Stimulated activated CD8-positive, alpha-beta memory T cell treated with anti-CD3 and anti-CD28 coated beads, Interleukin-2, amount 100 ng/mL, for 48 hours (primary cell): Measurements from ENCODE around the gene SLC12A3.
"Not testable (repeated sequence)": the region's sequence is repeated elsewhere in the genome, so short reads cannot be mapped to it uniquely, and the experiment has no call there.

ENCODE experiments used
- DNase-seq, 2 donors: peaks; one replicate each; pipeline ENCODE4 v3.0.0-alpha.2; 2020; ENCODE audit warnings: low read depth in 2 of 2

Gene SLC12A3

DNA sequence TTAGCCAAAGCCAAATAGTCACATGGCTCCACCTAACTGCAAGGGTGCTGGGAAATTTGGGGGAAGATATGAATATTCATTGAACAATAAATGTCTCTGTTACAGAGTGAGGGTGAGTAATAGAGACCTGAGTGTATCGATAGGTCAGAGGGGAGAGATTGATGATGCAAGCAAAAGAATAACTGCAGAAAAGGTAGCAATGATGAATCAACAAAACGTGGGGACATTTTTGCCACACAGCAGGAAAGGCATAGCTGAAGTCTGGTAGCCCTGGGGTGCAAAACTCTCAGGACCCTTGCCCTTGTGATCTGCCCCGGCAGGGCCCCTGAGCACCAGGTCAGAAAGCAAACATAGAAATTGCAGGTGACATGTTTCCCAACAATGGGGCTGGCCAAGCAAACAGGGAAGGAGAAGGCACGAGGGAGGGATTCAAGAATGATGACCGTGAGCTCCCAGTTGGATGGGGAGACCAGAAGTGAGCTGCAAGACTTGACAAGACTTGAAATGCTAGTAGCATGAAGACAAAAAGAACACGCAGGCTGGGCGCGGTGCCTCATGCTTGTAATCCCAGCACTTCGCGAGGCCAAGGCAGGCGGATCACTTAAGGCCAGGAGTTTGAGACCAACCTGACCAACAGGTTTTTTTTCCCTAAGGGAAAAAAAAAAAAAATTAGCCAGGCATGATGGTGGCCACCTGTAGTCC lies 54.2 kb downstream of the SLC12A3 start:
- no peak for DNase-seq

DNA sequence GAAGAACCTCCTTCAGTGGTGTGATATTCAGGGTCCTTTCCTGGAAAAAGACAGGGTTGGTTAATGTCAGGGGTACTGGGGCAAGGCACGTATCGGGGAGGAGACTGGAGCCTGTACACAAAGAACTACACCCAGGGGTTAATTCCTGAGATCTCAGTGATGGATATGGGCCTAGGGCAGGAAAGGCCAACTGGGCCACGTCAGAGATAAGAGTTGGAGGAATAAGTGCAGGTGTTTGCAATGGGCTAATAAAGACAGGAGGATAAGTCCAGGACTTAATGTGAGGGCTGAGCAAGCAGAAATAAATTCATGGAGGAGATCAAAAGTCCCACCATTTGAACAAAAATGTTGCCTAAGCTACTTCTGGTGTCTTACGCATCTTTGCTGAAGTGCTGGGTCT lies 56.6 kb downstream of the SLC12A3 start:
- DNase-seq: no peak

DNA sequence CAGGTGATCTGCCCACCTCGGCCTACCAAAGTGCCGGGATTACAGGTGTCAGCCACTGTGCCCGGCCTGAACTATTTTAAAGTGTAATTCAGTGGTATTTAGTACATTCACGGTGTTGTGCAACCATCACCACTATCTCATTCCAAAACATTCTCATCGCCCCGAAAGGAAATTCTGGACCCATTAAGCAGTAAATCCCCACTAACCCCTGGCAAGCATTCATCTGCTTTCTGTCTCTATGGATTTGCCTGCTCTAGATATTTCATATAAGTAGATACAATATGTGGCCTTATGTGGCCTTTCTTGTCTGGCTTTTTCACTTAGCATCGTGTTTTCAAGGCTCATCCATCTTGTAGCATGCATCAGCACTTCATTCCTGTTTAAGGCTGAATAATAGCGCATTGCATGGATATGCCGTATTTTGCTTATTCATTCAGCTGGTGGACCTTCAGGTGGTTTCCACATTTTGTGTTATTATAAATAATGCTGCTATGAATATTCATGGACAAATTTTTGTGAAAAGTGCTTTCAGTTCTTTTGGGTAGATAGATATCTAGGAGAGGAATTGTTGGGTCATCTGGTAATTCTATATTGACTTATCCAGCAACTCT lies 58.6 kb downstream of the SLC12A3 start:
- no peak for DNase-seq

DNA sequence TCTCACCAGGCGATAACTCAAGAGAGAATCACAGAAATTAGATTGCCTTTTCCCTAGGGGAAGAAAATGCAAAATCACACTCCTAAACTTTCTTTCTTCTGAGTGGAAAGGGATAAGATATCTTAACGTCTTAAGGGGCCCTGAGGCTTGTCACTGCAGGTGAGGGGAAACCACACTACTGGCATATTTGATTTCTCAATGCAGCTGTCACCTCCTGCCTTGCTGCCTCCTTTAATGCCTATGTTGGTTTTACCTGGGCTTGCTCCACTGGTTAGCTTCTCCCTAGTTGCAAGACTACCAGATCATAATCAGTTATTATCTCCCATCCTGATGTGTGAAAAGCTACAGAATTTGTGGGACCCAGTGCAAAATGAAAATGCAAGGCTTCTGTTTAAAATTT lies 62.5 kb downstream of the SLC12A3 start:
- no peak for DNase-seq

DNA sequence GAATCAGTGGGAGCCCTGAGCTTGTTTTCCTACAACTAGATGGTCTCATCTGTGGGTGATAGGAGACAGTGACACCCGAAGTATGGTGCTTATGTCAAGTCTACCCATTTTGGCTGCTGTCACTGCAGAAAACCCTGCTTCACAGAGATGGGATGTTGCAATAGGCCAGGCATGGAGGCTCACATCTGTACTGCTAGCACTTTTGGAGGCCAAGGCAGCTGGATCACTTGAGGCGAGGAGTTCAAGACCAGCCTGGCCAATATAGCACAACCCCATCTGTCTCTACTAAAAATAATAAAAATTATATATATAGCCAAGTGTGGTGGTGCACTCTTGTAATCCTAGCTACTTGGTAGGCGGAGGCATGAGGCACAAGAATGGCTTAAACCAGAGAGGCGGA lies 64.6 kb downstream of the SLC12A3 start:
- no peak for DNase-seq

DNA sequence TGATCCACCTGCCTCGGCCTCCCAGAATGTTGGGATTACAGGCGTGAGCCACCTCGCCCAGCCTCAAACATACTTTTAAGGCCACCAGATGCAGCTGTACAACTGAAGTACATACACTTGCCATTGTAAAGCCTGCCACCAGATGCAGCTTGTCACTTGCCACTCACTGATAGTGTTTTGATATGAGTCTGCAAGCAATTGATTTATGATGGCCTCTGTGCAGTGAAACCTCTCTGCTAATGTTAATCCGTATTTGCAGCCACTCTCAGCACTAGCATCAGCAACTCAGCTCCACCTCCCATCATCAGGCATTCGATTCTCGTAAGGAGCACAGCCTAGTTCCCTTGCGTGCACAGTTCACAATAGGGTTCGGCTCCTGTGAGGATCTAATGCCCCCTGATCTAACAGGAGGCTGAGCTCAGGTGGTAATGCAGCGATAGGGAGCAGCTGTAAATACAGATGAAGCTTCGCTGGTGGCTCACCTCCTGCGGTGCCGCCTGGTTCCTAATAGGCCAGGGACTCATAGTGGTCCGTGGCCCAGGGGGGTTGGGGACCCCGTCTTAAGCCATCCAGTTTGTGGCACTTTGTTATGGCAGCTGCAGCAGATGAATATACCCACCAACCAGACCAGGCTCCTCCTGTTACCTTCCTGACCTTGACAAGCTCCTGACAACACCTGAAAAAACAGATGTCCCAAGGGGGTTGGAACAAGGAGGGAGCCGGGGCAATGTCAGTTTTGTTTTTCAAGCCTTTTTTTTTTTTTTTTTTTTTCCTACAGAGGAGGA lies 65.7 kb downstream of the SLC12A3 start:
- DNase-seq: no peak

DNA sequence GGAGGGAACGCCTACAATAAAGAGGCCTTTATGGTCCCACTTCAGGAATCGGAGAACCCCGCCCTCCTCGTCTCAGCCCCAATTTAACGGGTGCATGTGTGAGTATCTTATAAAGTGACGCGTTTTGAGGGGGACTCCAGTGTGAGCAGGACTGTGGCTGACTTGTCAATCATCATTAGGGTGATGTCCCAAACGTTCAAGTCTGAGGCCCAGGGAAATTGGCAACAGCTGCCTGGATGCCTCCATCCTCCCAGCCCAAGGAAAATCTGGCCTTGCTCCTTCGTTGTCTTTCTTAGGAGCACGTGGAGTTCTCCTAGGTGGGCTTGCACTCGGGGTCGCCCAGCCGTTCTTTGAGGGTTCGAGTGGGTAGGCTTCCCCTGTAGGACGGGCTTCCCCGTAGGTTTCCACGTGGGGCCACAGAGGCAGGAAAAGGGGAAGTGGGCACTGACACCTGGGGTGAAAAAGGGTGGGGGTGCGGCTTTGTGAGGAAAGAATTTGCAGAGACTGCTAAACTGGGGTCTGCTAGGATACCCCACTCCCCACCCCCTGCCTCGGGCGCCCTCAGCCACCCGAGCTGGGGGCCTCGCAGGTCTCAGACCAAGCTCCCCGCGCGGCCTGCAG lies 66.4 kb downstream of the SLC12A3 start:
- peak in 1 of 2 donors; percentile 33 for DNase-seq

DNA sequence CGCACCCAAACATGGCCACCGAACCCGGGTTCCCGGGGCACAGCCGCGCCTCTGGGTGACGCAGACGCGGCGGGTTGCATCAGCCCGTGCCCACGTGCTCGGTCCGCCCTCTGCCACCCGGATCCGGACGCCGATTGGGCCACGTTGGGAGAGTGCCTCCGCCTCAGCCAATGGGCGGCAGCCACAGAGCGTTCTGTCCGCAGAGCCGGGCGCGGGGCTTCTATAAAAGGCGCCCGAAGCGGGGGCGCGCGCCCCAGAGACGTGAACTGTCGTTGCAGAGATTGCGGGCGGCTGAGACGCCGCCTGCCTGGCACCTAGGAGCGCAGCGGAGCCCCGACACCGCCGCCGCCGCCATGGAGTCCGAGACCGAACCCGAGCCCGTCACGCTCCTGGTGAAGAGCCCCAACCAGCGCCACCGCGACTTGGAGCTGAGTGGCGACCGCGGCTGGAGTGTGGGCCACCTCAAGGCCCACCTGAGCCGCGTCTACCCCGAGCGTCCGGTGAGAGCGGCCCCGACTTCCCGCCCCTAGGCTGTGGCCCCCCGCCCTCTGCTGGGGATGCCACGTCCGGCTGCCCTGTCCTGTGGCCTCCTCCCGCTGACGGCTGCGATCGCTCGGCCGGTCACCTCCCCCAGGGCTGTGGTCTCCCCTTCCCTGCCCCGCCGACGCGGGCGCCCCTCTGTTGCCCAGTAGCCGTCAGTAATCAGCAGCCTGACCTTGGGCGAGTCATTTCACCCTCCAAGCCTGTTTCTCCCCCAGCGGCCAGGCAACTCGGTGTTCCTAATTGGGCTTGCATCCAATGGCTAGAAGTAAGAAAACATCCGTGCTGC lies 67.1 kb downstream of the SLC12A3 start, which contains the start of gene HERPUD1:
HERPUD1 (plus strand) TSS at position 251 of the 829 bp plus-strand sequence; CDS start at position 354, 103 bp downstream.
- DNase-seq: peak; percentile 98

DNA sequence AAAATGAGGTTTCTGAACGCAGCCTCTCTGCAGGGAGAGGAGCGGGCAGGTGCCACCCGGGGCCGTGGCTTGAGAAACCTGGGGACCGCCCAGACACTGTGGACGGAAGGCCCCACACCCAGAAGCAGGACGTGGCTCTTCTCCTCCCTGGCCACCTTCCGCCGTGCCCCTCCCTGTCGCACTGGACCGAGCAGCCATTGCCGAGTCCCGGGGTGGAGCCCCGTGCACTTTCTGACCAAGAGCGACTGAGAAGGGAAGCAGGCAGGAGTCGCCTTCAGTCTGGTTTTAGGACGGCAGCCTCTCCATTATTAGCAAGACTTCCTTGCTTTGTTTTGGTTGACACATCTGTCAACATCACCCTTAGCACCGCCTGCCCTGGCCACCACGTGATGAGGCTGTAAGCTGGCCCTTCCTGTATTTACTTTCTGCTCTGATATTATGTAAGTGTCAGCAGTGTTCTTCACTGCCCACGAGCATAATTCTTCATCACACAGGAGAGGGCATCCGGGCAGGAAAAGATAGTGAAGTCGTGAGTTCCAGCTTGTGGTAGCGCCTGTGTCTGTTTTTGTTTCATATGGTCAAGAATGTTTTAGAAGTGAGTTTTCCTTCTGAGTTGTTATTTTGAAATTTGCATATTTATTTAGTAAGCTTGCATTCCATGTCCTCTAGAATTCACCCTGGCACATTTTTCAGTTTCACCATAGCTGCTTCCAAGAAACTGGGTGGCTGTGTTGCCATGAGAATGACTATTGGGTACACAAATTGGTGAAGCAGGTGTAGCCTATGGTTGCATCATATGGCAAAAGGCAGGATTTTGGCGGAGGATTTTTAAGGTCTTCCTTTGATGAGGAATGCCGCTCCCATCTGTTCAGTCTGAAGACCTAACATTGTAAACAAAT lies 68.0 kb downstream of the SLC12A3 start:
- peak in 1 of 2 donors; percentile 30 for DNase-seq

DNA sequence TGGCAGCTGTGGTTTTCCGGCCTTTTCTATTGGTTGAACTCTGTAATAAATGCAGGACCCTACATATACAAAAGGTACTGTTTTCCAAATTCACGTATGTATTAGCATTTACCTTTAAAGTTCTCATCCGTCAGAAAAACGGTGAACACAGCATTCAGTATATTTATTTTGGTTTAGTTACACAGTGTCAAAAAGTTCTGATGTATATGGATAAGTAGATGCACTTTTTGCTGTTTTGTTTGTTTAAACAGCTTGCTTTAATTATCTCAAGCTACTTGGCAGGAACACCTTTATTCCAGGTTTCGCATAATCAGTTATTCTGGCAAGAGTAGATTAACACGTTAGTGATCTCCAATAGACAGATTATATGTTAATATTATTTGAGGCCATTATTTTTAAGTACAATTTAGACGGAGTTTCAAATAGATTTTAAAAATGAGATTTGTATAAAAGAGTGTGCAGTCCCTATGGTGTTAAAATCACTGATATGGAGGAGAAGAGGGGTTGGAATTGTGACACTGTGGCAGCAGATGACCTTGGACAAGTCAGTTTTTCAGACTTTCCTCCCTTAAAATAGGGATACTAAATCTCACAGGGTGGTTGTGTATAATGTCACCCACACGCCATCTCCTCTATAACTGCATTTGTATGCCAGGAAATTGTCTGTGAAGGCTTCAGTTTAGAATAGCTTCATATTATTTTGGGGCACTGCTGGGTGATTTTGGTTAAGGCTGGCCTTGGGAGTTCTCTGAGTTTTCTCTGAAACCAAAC lies 69.0 kb downstream of the SLC12A3 start:
- no peak for DNase-seq

DNA sequence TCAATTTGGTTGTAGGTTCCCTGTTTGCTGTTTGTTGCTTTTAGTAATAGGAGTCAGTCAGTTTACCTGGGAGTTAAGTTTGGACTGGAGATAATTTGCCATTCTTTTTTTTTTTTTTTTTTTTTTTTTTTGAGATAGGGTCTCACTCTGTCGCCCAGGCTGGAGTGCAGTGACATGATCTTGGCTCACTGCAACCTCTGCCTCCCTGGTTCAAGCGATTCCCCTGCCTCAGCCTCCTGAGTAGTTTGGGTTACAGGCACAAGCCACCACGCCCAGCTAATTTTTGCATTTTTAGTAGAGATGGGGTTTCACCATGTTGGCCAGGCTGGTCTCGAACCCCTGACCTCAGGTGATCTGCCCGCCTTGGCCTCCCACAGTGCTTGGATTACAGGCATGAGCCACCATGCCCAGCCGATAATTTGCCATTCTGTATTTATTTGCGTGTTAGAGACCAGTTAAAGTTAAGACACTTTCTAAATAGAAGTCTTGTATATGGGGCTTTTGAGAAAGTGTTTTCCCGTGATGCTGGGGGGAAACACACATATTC lies 69.7 kb downstream of the SLC12A3 start:
- DNase-seq: not testable (repeated sequence)

DNA sequence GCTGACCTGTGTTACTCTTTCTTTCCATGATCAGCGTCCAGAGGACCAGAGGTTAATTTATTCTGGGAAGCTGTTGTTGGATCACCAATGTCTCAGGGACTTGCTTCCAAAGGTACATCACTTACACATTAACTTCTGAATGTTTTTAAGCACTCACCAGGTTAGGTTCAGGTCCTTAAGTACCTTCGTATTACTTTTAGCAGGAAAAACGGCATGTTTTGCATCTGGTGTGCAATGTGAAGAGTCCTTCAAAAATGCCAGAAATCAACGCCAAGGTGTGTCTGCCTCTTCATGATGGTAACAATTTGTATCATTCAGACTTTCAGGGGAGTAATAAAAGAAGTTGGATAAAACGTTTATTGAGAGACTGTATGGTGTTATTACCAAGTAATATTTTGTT lies 70.2 kb downstream of the SLC12A3 start:
- no peak for DNase-seq

DNA sequence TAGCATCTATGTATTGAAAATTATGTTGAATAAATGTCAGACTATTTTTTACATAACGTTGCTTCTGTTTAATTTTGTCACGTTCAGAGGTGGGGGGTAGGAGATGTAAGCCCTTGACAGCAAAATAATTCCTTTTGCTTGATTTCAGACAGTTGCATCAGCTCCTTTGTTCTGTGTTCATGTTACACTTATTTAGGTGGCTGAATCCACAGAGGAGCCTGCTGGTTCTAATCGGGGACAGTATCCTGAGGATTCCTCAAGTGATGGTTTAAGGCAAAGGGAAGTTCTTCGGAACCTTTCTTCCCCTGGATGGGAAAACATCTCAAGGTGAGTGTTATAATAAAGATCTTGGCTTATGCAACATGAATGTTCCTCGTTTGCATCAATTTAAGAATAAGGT lies 71.5 kb downstream of the SLC12A3 start:
- no peak for DNase-seq

DNA sequence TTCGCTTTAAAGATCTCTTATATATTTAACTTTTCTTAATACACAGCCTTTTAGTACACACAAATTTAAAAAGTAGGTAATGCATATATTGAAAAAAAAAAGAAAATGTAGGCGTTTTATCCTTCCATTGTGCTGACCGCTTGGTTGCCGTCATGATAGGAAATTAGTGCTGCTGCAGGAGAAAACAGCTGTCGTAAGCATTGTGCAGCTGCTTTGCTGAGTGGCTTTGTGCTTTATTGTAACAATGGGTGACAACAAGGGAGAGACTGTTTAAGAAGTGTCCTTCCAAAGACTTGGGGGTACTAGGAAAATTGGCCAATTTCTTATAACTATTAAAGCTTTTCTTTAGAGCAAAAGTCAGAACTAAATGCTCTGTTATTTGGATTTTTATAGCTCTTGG lies 71.9 kb downstream of the SLC12A3 start:
- no peak for DNase-seq

DNA sequence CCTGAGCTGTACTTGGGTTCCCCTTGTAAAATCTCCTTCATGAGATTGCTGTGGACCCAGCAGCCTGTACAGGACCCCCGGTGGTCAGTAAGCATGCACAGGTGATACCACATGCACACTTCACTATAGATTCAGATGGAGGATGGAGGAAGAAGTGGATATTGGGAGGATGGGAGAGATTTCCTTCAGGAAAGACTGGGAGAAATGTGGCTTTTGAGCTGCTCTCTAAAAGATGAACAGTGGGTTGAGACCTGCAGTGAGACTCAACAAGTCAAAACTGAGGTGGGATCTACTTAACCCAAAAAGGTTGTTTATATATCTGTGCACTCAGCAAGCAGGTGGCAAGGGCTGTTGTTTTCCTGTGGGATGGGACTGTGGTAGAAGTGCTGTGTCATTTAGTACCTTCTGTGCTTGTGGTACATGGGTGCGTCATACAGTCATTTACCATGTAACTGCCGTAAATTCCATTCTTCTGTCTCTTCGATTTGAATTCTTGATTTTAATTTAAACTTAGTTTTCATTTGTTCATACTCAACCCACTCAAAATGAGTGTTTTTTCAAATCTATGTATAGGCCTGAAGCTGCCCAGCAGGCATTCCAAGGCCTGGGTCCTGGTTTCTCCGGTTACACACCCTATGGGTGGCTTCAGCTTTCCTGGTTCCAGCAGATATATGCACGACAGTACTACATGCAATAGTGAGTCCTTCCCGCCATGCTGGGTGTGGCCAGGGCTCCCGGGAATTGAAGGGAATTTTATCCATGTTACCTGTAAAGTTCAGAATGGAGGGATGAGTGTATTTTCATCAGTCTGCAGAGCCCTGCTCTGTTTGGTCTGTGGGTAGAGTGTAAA lies 73.9 kb downstream of the SLC12A3 start:
- peak in 1 of 2 donors; percentile 38 for DNase-seq

DNA sequence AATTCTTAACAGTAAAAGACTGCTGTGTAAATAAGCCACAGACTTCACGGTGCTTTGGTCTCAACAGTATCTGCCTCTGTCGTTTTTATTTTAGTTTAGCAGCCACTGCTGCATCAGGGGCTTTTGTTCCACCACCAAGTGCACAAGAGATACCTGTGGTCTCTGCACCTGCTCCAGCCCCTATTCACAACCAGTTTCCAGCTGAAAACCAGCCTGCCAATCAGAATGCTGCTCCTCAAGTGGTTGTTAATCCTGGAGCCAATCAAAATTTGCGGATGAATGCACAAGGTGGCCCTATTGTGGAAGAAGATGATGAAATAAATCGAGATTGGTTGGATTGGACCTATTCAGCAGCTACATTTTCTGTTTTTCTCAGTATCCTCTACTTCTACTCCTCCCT lies 74.8 kb downstream of the SLC12A3 start:
- DNase-seq: no peak

DNA sequence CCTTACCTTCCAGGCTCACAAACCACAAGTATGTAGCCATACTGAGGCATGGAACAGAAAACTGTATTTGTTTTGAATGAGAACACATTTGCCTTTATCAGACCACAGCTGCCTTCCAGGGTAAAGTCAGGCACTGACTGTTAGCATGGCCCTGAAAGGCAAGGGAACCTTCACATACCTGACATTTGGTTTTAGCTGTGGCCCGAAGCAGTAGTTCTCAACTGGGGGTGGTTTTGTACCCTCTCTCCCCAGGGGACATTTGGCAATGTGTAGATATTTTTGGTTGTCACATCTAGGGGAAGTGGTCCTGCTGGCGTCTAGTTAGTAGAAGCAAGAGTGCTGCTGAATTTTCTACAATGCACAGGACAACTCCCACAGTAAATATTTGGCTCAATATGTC lies 76.1 kb downstream of the SLC12A3 start:
- no peak for DNase-seq

DNA sequence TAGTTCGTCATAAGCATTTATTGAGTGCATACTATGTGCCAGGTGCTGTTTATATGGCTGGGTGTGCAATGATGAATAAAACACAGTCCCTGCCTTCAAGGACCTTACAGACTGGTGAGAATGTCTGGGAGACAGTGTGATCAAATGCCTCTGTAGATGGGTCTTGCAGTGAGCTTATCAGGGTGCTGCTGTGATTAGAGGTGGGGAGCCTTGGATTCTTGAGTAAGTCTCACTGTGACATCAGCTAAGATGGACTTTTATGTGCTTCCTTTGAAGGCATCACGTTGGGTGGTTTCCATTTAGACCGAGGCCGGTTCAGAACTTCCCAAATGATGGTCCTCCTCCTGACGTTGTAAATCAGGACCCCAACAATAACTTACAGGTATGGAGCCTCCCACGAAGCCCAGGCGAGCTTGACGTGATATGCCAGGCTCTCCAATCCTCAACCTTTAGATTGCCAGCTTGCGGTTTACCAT lies 76.9 kb downstream of the SLC12A3 start:
- DNase-seq: no peak
